ENCODE data around the gene PGBD5. TPM values are rescaled to one million over a fixed set of nuclear protein-coding genes. Genes with fewer than 3 reads are reported as not detected.

Gene PGBD5
- total and polyA plus RNA-seq, 2 of the 13 experiments (the other 11 are each of a cell fraction or from before 2014, with no cell fraction given), result 0.04 to 0.13 TPM

DNA sequence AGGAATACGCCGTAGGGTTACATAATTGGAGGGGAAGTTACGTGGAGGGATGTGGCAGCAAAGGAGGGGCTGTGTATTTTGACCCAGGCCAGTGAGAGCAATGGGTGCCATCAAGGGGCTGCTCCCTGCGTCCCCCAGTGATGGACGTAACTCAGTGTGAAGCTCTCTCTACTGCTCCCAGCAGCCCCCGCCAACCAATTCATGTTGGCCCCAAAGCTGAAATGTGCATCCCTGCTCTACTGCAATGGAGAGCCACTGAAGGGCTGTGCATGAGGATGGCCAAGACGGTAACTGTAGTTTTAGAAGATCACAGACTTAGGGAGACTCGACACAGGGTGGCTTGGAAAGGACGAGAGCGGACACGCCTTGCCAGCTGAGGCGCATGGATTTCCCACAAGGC, 38.3 kb downstream of the PGBD5 start:
- no peak for ATAC-seq
- no peak for DNase-seq (ENCODE audit: low spot score)
- TF ChIP-seq ZNF382 (CRISPR knock-in tag; IDR thresholded peaks at IDR 0.05; ENCODE audit: borderline replicate concordance), result no peak
- TF ChIP-seq ZNF703 (CRISPR knock-in tag; IDR thresholded peaks at IDR 0.05; ENCODE audit: borderline replicate concordance), result no peak
- no peak for TF ChIP-seq ZNF296 (CRISPR knock-in tag; conservative IDR thresholded peaks at IDR 0.05)
- no peak for TF ChIP-seq THYN1 (CRISPR knock-in tag; IDR thresholded peaks at IDR 0.05; ENCODE audit: borderline replicate concordance, low read depth)
- no peak for TF ChIP-seq PAWR (CRISPR knock-in tag; IDR thresholded peaks at IDR 0.05; ENCODE audit: borderline replicate concordance)
- TF ChIP-seq CBX1 (IDR thresholded peaks at IDR 0.05; ENCODE audit: low read depth), result no peak
- no peak for TF ChIP-seq ZNF564 (CRISPR knock-in tag; IDR thresholded peaks at IDR 0.05)
- no peak for TF ChIP-seq ZNF839 (CRISPR knock-in tag; IDR thresholded peaks at IDR 0.05; ENCODE audit: borderline replicate concordance)
- TF ChIP-seq KLF16 (CRISPR knock-in tag; IDR thresholded peaks at IDR 0.05), result no peak
- TF ChIP-seq ZNF260 (CRISPR knock-in tag; IDR thresholded peaks at IDR 0.05; ENCODE audit: borderline replicate concordance, low read depth), result no peak
- no peak for TF ChIP-seq HNRNPUL1 (IDR thresholded peaks at IDR 0.05; ENCODE audit: low read depth, low read length)
- no peak for TF ChIP-seq MYNN (CRISPR knock-in tag; IDR thresholded peaks at IDR 0.05; ENCODE audit: low read depth)
- no peak for TF ChIP-seq POLR2AphosphoS5 (IDR thresholded peaks at IDR 0.05; ENCODE audit: low read depth, low read length)
- no peak for TF ChIP-seq ZNF550 (CRISPR knock-in tag; IDR thresholded peaks at IDR 0.05; ENCODE audit: borderline replicate concordance)
- no peak for TF ChIP-seq PITX1 (CRISPR knock-in tag; IDR thresholded peaks at IDR 0.05)
- H2AFZ ChIP-seq (ENCODE audit: low read length), result no peak overlapping the region
- in situ Hi-C loops (cut with HindIII; ENCODE audit: extremely low pct_ligation_motif_present, low pct_unique_long_range_greater_than_20kb), result no loop called here
- ChIA-PET CTCF (ENCODE audit: low intra/inter-chr PET ratio, low total read pairs) (no interaction called here), POLR2A (no interaction called here)
- no peaks in the 10 kb centered on the region for H3K36me3 ChIP-seq (replicated peaks in 1 of 2; ENCODE audit: control insufficient read depth in 1 of 2, insufficient read depth in 2 of 2, low read length in 2 of 2)
- BruUV-seq (replicated peaks), result no TSS peak
- no peaks in the 10 kb centered on the region for H3K9me3 ChIP-seq (ENCODE audit: low read length)
- WGBS (ENCODE audit: low lambda C conversion rate), result 70% methylated on average over 12 of the region's 12 CpGs
- H3K27me3 ChIP-seq (ENCODE audit: control insufficient read depth in 1 of 2, insufficient read depth in 2 of 2, low read length in 2 of 2), result peaks cover 1 to 7% of the 10 kb centered on the region in 2 experiments; a peak in 3 of 5 replicates
- H3K4me3 ChIP-seq (replicated peaks in 1 of 3; ENCODE audit: insufficient read depth in 1 of 3, low read depth in 2 of 3, low read length in 3 of 3), result no peak overlapping the region
- no peak for FAIRE-seq
- no peaks in the 10 kb centered on the region for H3K4me1 ChIP-seq (ENCODE audit: insufficient read depth, low read length)
- no peak overlapping the region for H3K4me2 ChIP-seq (ENCODE audit: low read depth, low read length)
- no peak overlapping the region for H3K27ac ChIP-seq (ENCODE audit: extremely low read length, insufficient read depth, low read length)
- H4K20me1 ChIP-seq (ENCODE audit: insufficient read depth, low read length), result no peaks in the 10 kb centered on the region
- H3K79me2 ChIP-seq (ENCODE audit: insufficient read depth, low read length), result no peaks in the 10 kb centered on the region
- H3K9ac ChIP-seq (ENCODE audit: insufficient read depth, low read depth, low read length), result no peak overlapping the region
- intact Hi-C loops (cut with micrococcal nuclease; ENCODE audit: unreplicated experiment), result no loop called here
